Common myeloid progenitor, CD34-positive (primary cell): ENCODE measurements around the gene VPS39.

ENCODE experiments used
- CTCF ChIA-PET: fragments of 350-600 bp; sonication (Branson Sonifier 250); formaldehyde crosslinking; loops from one replicate; lab custom pipeline; 2021; ENCODE audit warnings: antibody characterized with exemption; lab: Charles Lee
- POLR2A ChIA-PET: fragments of 350-600 bp; sonication (Branson Sonifier 250); formaldehyde crosslinking; loops from one replicate; lab custom pipeline; 2021; ENCODE audit warnings: antibody characterized with exemption; lab: Charles Lee
- DNase-seq, 3 donors: peaks; one replicate each; pipeline versions ENCODE4 v3.0.0 to v3.0.0-alpha.2; 2013
- H3K27ac ChIP-seq, 2 experiments: 1 replicate in 1 of 2; 2 replicates in 1 of 2; pipeline ENCODE4 v1.7.0; 2013; ENCODE audit warnings: inconsistent platforms in 2 of 2, low read length in 2 of 2, mild to moderate bottlenecking in 2 of 2, low read depth in 1 of 2, moderate library complexity in 1 of 2; ENCODE audit not compliant: severe bottlenecking in 2 of 2, insufficient read depth in 1 of 2, poor library complexity in 1 of 2
- H3K27me3 ChIP-seq, 5 experiments: replicated peaks in 2 of 5; 1 replicate in 3 of 5; 2 replicates in 2 of 5; pipeline versions ENCODE4 v1.6.1 to v1.7.0; 2013; ENCODE audit warnings: low read length in 4 of 5, mild to moderate bottlenecking in 2 of 5, moderate library complexity in 2 of 5, inconsistent platforms in 1 of 5; ENCODE audit not compliant: insufficient read depth in 5 of 5, control insufficient read depth in 4 of 5
- H3K36me3 ChIP-seq, 4 experiments: 1 replicate in 2 of 4; 2 replicates in 2 of 4; pipeline versions ENCODE4 v1.6.1 to v1.7.0; 2013; ENCODE audit warnings: low read length in 3 of 4, control low read depth in 1 of 4, mild to moderate bottlenecking in 1 of 4; ENCODE audit not compliant: control insufficient read depth in 4 of 4, insufficient read depth in 4 of 4
- H3K4me1 ChIP-seq, 4 experiments: 1 replicate in 3 of 4; 2 replicates in 1 of 4; pipeline versions ENCODE4 v1.6.1 to v1.7.1; 2013; ENCODE audit warnings: low read length in 3 of 4, mild to moderate bottlenecking in 3 of 4, control low read depth in 1 of 4, inconsistent platforms in 1 of 4, moderate library complexity in 1 of 4; ENCODE audit not compliant: control insufficient read depth in 4 of 4, insufficient read depth in 4 of 4; ENCODE audit errors: control extremely low read depth in 1 of 4
- H3K4me3 ChIP-seq, 7 experiments: 1 replicate in 4 of 7; 2 replicates in 3 of 7; pipeline versions ENCODE4 v1.5.1 to v1.7.0; 2013; ENCODE audit warnings: mild to moderate bottlenecking in 7 of 7, low read length in 6 of 7, moderate library complexity in 6 of 7, inconsistent platforms in 2 of 7, low read depth in 2 of 7, control low read depth in 1 of 7; ENCODE audit not compliant: insufficient read depth in 4 of 7, control insufficient read depth in 1 of 7; ENCODE audit errors: extremely low read depth in 1 of 7
- H3K9me3 ChIP-seq, 5 experiments: 1 replicate in 4 of 5; 2 replicates in 1 of 5; pipeline versions ENCODE4 v1.6.1 to v1.7.1; 2013; ENCODE audit warnings: low read length in 4 of 5, mild to moderate bottlenecking in 2 of 5, inconsistent platforms in 1 of 5, low read depth in 1 of 5, moderate library complexity in 1 of 5; ENCODE audit not compliant: control insufficient read depth in 4 of 5, insufficient read depth in 2 of 5; ENCODE audit errors: control extremely low read depth in 1 of 5
- WGBS: methylation state at CpG from one replicate; pipeline ENCODE4 v1.1.5; 2013; ENCODE audit not compliant: insufficient coverage; 5-methylcytosine and 5-hydroxymethylcytosine counted together

The VPS39 gene

GRCh38 chr15:42163291-42163690 is 44.8 kb downstream of the VPS39 start:
- peaks cover 31 to 99% (median 88%) of the 10 kb centered on the region in 4 experiments for H3K36me3 ChIP-seq
- peaks cover 0 to 5% (median 1%) of the 10 kb centered on the region in 4 experiments for H3K4me1 ChIP-seq
- H3K27me3 ChIP-seq, result no peaks in the 10 kb centered on the region
- WGBS, result 98% methylated on average over 8 of the region's 9 CpGs
- ChIA-PET POLR2A (no interaction called here), CTCF (interaction anchor here (2.2 kb wide), 1 partner anchor 29 kb away, joined by 5 read pairs; no protein-coding TSS in a partner anchor)
- H3K27ac ChIP-seq, result no peak overlapping the region
- no peaks in the 10 kb centered on the region for H3K9me3 ChIP-seq
- DNase-seq, result no peak
- H3K4me3 ChIP-seq, result no peak overlapping the region

- CTCF ChIA-PET, result no interaction called here
- POLR2A ChIA-PET, result interaction anchor here (1.1 kb wide), 1 partner anchor 38 kb away, joined by 3 read pairs; no protein-coding TSS in a partner anchor
- Histone ChIP-seq H3K36me3 (peaks cover 18 to 68% (median 59%) of the 10 kb centered on the region in 4 experiments), H3K4me3 (no peak overlapping the region), H3K9me3 (no peaks in the 10 kb centered on the region), H3K27me3 (no peaks in the 10 kb centered on the region), H3K27ac (no peak overlapping the region), H3K4me1 (peaks cover 0 to 10% (median 5%) of the 10 kb centered on the region in 4 experiments)
- no peak for DNase-seq
- WGBS, result over 99% methylated on average over 7 of the region's 7 CpGs
Measured at GRCh38 chr15:42160136-42160535, 48.0 kb downstream of the VPS39 start.

- Histone ChIP-seq H3K9me3 (no peaks in the 10 kb centered on the region), H3K27me3 (no peaks in the 10 kb centered on the region), H3K27ac (no peak overlapping the region), H3K36me3 (peaks cover 16 to 62% (median 52%) of the 10 kb centered on the region in 4 experiments), H3K4me1 (peaks cover 0 to 10% (median 5%) of the 10 kb centered on the region in 4 experiments), H3K4me3 (no peak overlapping the region)
- DNase-seq, result no peak
- ChIA-PET POLR2A (no interaction called here), CTCF (no interaction called here)
- WGBS, result over 99% methylated on average over 13 of the region's 18 CpGs
Measured at GRCh38 chr15:42159381-42160015, 48.6 kb downstream of the VPS39 start.

GRCh38 chr15:42158941-42159340 is 49.2 kb downstream of the VPS39 start:
- 100% methylated on average over 8 of the region's 10 CpGs for WGBS
- CTCF ChIA-PET, result no interaction called here

GRCh38 chr15:42157981-42158765 is 49.9 kb downstream of the VPS39 start:
- Histone ChIP-seq H3K27ac (no peak overlapping the region), H3K4me3 (peak overlapping the region in 1 of 7 experiments; percentile 35), H3K9me3 (no peaks in the 10 kb centered on the region), H3K4me1 (peaks cover 0 to 10% (median 5%) of the 10 kb centered on the region in 4 experiments), H3K27me3 (no peaks in the 10 kb centered on the region), H3K36me3 (peaks cover 16 to 49% (median 42%) of the 10 kb centered on the region in 4 experiments)
- ChIA-PET POLR2A (no interaction called here), CTCF (no interaction called here)
- 31% methylated on average over 6 of the region's 8 CpGs for WGBS
- DNase-seq, result peak; percentile 31 to 83 (median 68)

More at GRCh38 chr15:42158941-42159340, 49.2 kb downstream of the VPS39 start:
- no peaks in the 10 kb centered on the region for H3K9me3 ChIP-seq
- peaks cover 16 to 56% (median 48%) of the 10 kb centered on the region in 4 experiments for H3K36me3 ChIP-seq
- H3K27ac ChIP-seq, result no peak overlapping the region
- POLR2A ChIA-PET, result no interaction called here
- DNase-seq, result no peak
- no peaks in the 10 kb centered on the region for H3K27me3 ChIP-seq
- peaks cover 0 to 10% (median 5%) of the 10 kb centered on the region in 4 experiments for H3K4me1 ChIP-seq
- H3K4me3 ChIP-seq, result no peak overlapping the region

GRCh38 chr15:42157381-42157780 is 50.7 kb downstream of the VPS39 start:
- POLR2A ChIA-PET, result no interaction called here
- H3K4me3 ChIP-seq, result no peak overlapping the region
- WGBS, result 100% methylated on average over 7 of the region's 8 CpGs

More at GRCh38 chr15:42157381-42157780, 50.7 kb downstream of the VPS39 start:
- H3K36me3 ChIP-seq, result peaks cover 16 to 41% (median 35%) of the 10 kb centered on the region in 4 experiments
- H3K27ac ChIP-seq, result no peak overlapping the region
- H3K9me3 ChIP-seq, result no peaks in the 10 kb centered on the region
- DNase-seq, result no peak
- H3K27me3 ChIP-seq, result no peaks in the 10 kb centered on the region
- CTCF ChIA-PET, result no interaction called here
- peaks cover 0 to 10% (median 5%) of the 10 kb centered on the region in 4 experiments for H3K4me1 ChIP-seq
